Activated CD8-positive, alpha-beta memory T cell treated with anti-CD3 and anti-CD28 coated beads, Interleukin-2, amount 50 U/mL, for 1 hour (primary cell): ENCODE measurements around the gene WWOX.

Experiments used
- DNase-seq: peaks from one replicate; pipeline ENCODE4 v3.0.0-alpha.2; 2020; ENCODE audit errors: extremely low read depth

Gene WWOX

DNA sequence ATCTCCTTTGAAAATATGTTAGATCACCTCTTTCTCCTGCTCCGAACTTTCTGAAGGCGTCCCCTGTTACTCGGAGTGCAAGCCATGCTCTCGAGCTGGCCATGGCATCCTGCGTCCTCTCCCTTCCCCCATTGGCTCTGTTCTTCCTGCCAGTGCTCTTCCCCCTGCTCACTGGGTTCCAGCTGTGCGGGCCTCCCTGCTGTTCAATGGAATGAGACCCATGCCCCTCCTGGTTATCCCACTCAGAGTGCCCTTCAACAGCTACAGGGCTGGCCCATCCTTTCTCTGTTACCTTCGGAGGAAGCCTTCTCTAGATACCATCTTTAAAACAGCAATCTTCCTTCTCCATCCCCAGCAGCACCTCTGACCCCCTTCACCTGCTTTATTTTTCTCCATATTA, 996.8 kb downstream of the WWOX start:
- DNase-seq: no peak

DNA sequence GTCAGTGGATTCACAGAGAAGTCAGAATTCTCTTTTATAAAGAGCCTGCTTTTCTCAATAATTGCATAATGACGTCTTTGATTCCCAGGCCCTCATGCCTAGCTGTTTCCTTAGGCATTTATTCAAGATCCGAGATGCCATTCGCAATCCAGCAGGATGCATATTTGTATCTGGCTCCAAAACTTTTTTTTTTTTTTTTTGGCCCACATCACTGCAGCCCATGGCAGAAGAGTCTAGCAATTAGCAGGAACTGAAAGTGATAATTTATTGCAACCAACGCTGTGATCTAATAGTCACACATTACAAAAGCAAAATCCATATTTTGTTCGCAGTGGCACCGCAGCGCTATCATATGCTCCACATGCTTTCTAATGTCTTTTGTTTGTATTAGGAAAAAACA, 997.7 kb downstream of the WWOX start:
- no peak for DNase-seq

- no peak for DNase-seq
Observed at GRCh38 chr16:79097771-79098170, 998.3 kb downstream of the WWOX start.

GRCh38 chr16:79098907-79099306, 999.5 kb downstream of the WWOX start:
- no peak for DNase-seq

- DNase-seq: no peak
Observed at GRCh38 chr16:79099716-79100115, 1000.3 kb downstream of the WWOX start.

DNA sequence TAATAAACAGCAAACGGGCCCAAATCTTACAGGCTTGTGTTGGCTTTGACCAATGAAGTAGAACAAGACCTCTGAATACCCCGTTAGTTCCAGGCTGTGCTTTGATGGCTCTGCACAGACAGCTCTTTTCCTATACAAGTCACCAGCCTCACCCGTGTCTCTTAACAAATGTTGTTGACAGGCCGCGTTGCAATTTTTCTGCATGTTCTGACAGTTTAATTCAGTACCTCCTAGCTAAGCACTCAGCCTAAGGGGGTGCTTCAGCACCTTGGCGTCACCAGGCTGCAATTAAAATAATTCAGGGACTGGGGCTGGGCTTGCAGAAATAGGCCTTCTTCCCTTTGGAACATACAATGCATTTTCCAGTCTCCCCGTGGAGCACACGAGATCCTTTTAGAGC, 1001.0 kb downstream of the WWOX start:
- DNase-seq: no peak

GRCh38 chr16:79101491-79101890, 1002.0 kb downstream of the WWOX start:
- DNase-seq: no peak

GRCh38 chr16:79104567-79104966, 1005.1 kb downstream of the WWOX start:
- no peak for DNase-seq

GRCh38 chr16:79107301-79107700, 1007.8 kb downstream of the WWOX start:
- no peak for DNase-seq

- no peak for DNase-seq
Observed at GRCh38 chr16:79109771-79110170, 1010.3 kb downstream of the WWOX start.

DNA sequence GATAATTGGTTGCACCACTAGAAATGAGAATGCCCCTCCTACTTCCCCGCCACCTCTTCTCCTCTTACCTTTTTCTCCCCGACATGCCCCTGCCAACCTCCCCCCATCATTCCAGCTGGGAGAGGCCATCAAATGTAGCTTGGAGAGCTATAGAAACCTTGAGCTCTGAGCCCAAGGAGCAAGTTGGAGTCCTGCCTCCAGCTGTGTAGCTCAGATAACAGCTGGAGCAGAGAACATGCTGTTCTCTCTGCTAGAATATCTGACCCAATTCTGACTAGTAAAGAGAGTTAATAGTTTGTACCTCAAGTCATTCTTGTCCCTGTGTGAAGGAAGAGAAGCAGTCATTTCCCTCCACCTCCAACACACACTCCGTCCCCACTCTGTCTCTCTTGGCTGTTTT, 1010.8 kb downstream of the WWOX start:
- DNase-seq: no peak

DNA sequence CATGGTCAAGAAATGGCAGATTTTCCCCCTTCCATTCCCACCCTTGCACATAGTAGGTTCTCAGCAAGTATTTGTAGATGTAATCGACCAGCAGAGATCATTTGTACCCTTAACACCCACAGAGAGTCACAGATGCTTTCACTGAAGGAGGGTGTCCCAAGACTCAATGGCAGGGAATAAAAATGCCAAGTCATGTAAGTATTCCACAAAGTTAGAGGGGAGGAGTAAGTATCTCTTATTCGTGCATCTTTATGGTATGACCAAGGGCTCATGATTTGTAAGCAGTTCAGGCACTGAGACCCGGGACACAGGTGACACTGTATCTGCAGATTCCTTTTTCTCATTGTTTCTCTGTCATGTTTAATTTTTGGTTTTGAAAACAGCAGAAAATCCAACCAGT, 1011.5 kb downstream of the WWOX start:
- no peak for DNase-seq

GRCh38 chr16:79112462-79112861, 1013.0 kb downstream of the WWOX start:
- DNase-seq: no peak

- no peak for DNase-seq
Observed at GRCh38 chr16:79113826-79114225, 1014.4 kb downstream of the WWOX start.

GRCh38 chr16:79114759-79115158, 1015.3 kb downstream of the WWOX start:
- no peak for DNase-seq

GRCh38 chr16:79121906-79122305, 1022.5 kb downstream of the WWOX start:
- no peak for DNase-seq

DNA sequence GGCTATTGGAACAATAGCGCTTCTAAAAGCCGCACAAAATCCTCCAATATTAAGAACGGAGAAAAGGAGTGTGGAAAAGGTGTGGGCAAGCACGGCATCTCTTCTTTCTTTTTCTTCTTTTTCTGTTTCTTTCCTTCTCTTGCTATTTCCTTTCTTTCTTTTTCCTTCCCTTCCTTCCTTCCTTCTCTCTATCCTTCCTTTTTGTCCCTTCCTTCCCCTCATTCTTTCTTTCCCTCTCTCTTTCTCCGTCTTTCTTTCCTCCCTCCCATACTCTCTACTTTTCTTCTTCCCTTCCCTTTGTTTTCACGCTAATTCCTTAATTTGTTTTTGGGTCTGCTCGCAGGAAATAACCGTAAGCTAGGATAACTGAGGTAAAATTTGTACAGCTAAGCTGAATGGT, 1022.9 kb downstream of the WWOX start:
- no peak for DNase-seq

DNA sequence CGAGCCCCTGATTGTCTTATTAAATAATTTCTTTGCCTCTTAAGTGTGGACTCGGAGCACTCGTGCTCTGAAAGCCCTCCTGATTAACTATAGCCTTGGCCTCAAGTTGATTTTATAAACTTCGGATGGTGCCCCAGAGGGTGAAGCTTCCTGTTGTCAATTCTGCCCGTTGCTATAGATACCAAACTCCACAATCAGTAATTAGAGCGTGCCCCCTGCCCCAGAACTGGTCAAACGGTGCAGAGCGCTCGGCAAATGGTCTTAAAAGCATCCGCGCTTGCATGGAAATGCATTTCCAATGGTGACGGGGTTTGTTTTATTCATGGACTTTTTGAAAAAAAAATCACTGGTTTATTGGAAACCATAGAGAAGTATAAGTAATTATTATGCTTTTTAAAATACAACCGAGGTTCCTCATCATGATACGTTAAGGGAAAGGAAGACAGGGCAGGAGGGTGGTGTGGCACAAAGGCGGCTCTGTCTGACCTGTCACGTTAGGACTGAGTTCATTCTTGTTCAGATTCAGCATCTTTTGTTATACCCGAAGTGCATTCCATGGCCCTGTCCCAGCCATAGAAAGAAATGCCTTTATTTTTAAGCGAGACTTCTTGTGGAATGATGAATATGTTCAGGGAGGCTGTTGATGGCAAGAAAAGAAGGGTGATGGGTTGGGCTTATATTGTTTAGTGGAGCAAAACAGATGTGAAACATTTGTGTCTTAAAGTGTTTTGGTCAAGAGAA, 1024.7 kb downstream of the WWOX start:
- DNase-seq: no peak

DNA sequence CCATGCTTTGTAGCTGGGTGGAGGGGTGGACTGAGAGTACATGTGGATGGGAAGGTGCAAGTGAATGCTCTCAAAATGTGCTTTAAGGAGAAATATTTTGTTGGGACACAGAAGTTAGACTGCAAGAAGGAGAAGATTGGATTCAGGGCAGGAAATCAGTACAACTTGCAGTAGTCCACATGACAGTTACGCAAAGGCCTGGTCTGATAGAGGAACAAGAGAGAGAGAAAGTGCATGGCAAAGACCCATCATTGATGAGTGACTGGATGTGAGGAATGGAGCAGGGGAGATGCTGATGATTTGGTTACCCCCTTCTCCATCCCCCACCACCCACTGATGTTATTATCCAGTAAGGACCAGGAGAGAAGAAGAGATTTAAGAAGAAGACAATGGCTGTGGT, 1028.3 kb downstream of the WWOX start:
- DNase-seq: no peak

GRCh38 chr16:79128706-79129105, 1029.3 kb downstream of the WWOX start:
- no peak for DNase-seq

GRCh38 chr16:79130616-79131015, 1031.2 kb downstream of the WWOX start:
- no peak for DNase-seq

- DNase-seq: no peak
Observed at GRCh38 chr16:79131321-79132075, 1032.0 kb downstream of the WWOX start.

DNA sequence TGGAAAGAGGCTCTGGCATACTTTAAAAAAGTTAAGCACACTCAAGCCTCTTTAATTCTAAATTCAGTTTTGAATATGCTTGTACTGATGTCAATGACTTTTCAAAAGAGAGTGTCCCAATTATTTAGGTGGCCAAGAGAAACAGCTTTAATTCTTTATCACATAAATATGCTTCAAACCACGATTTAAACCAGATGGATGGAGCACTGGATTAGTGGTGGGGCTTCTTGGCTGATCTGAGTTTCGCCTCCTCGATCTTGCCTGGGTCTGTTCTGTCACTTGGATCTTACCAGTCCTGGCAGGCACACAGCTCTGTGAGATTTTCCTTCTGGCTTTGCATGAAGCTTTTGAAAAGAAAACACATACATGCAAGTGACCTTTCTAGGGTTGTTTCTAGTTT, 1033.2 kb downstream of the WWOX start:
- DNase-seq: no peak

- DNase-seq: no peak
Observed at GRCh38 chr16:79134300-79134699, 1034.8 kb downstream of the WWOX start.
